GM12872 (cell line): ENCODE results near the gene TMEM150A.

Experiments
- CTCF ChIP-seq: IDR thresholded peaks from 3 replicates; pipeline ENCODE4 v1.5.1; 2011; ENCODE audit warnings: low read depth, mild to moderate bottlenecking, low read length, moderate library complexity; ENCODE audit not compliant: insufficient read depth

The TMEM150A gene

GRCh38 chr2:85588645-85589044, 13.9 kb downstream of the TMEM150A start:
- TF ChIP-seq CTCF: no peak

- TF ChIP-seq CTCF: no peak
Observed at GRCh38 chr2:85588236-85588635, 14.3 kb downstream of the TMEM150A start.

DNA sequence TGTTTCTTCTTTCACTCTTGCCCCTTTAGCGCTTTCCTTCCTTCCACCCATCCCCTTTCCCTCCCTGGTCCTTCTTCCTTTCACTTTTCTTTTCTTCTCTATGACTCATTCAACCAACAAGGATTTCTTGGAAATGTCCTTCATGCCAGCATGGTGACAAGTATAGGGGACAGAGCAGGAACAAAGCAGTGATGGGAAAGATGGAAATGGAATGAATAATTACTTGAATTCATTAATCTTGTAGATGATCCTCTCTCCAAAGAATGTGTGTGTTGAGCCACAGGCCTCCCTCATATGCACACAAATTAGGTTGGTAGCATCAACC, 16.8 kb downstream of the TMEM150A start:
- TF ChIP-seq CTCF: no peak

DNA sequence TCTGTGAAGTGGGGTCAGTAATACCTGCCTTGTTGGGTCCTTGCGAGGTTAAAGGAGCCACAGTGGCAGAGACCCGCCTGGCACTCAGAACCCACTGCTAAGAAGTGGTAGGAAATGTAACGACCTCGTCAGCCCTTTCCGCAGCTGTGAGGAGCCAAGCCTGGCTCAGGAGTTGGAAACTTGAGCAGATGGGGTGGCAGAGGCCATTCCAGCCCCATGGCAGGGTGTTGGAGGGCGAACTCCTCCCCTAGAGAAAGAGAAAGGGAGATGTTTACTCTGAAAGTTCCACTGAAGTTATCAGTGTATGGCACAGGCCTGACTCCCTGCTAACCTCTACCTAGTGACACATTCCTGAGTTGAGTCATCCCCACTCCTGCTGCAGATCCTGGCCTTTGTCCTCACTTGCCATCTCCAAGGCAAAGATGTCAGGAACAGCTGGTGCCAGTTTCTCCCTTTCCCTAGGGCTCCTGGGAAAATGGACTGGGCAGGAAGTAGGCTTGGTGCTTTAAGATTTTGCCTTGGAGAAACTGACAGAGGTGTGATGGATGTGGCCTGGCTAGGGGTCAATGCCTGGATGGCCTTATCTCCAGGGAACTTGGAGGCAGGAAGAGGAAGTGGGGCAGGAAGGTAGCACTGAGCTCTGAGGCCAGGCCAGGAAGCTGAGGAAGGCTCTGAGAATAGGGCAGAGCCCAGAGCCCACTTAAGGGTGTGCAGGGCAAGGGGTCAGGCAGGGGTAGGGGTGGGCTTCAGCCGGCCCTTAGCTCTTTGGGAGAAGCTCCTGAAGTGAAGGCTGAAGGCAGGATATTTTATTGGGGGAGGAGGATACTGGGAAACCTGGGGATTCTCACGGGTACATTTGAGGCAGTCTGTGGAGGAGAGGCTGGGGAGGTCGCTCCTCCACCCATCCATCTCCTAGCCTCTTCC, 17.4 kb downstream of the TMEM150A start:
- TF ChIP-seq CTCF: no peak

- TF ChIP-seq CTCF: no peak
Observed at GRCh38 chr2:85584354-85584856, 18.1 kb downstream of the TMEM150A start, which contains the start of gene VAMP5. VAMP5 (plus strand) TSS chr2:85584431; CDS start chr2:85584491, 60 bp downstream.

DNA sequence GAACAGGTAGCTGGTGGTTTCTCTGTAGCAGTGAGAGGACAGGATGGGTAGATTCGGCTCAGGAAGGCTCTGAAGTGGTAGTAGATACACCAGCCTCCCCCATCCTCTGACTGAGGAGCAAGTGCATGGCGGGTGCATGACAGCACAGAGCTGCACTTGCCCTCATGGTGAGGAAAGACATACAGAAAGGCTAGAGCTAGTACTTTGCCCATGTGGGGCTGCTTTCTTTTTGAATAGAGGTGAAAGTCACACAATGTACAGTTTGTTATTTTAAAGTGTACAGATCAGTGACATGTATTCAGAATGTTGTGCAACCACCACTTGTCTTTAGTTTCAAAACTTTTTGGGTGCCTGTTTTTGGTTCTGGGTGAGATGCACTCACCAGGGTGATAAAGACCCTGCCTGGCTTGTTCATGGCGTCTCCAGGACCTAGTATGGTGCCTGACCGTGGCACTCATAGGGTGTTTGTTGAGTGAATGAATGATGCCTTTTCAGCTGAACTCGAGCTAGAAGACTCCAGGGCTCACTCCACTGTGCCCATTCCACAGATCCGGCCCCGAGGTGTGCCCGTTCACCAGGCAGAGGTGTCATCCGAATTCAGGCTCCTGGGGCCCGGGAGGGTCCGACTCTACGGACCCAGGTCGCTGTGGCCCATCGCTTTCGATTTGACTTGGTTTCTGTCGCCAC, 18.7 kb downstream of the TMEM150A start:
- TF ChIP-seq CTCF: no peak

- TF ChIP-seq CTCF: no peak
Observed at GRCh38 chr2:85582492-85582891, 20.0 kb downstream of the TMEM150A start.
